ENCODE results near the gene ADGRB2.
A peak's percentile ranks its signal among the peaks of the same experiment; 100 is the strongest.
"Not testable (repeated sequence)": the region's sequence is repeated elsewhere in the genome, so short reads cannot be mapped to it uniquely, and the experiment has no call there.

The ADGRB2 gene

GRCh38 chr1:31707711-31708110 lies 56.4 kb downstream of the ADGRB2 start:
- Histone ChIP-seq H4K91ac (ENCODE audit: low read depth, low read length) (no peak overlapping the region), H2BK120ac (ENCODE audit: insufficient read depth, low read length, poor library complexity) (no peak overlapping the region), H3K9ac (ENCODE audit: low read length) (no peak overlapping the region), H3K4me3 (ENCODE audit: low read depth, low read length) (no peak overlapping the region), H3K9me3 (ENCODE audit: insufficient read depth, low read depth, low read length) (no peaks in the 10 kb centered on the region), H4K8ac (ENCODE audit: low read depth, low read length) (no peak overlapping the region), H2AFZ (ENCODE audit: insufficient read depth, low read length, poor library complexity) (no peak overlapping the region), H3K4me2 (ENCODE audit: low read length) (no peak overlapping the region), H3K18ac (ENCODE audit: low read length) (no peak overlapping the region), H3K4ac (ENCODE audit: low read depth, low read length) (no peak overlapping the region), H3K36me3 (ENCODE audit: control insufficient read depth in 1 of 2, insufficient read depth in 2 of 2, low read length in 2 of 2) (no peaks in the 10 kb centered on the region), H4K12ac (ENCODE audit: low read depth, low read length) (no peak overlapping the region), H3K27me3 (ENCODE audit: insufficient read depth, low read length) (no peaks in the 10 kb centered on the region), H3K79me1 (ENCODE audit: low read length) (peaks cover 26% of the 10 kb centered on the region), H3K23ac (ENCODE audit: low read length) (no peak overlapping the region), H3K14ac (ENCODE audit: low read length) (peak overlapping the region; percentile 5), H2BK12ac (ENCODE audit: low read length) (peak overlapping the region; percentile 78), H2BK5ac (ENCODE audit: low read depth, low read length, poor library complexity) (no peak overlapping the region), H3K27ac (ENCODE audit: low read depth, low read length) (no peak overlapping the region), H2AK5ac (ENCODE audit: low read length) (no peak overlapping the region), H3K79me2 (ENCODE audit: control insufficient read depth, insufficient read depth, low read length, poor library complexity) (peaks cover 7% of the 10 kb centered on the region), H3K4me1 (ENCODE audit: control insufficient read depth in 1 of 2, insufficient read depth in 2 of 2, low read length in 2 of 2) (peaks cover 31 to 44% of the 10 kb centered on the region in 2 experiments)
- peak in 1 of 2 donors; percentile 46 for DNase-seq
- no CpG with 5 or more reads among the region's 5 CpGs for WGBS (ENCODE audit: extremely low coverage, insufficient coverage, insufficient read length)

GRCh38 chr1:31707059-31707600 lies 57.0 kb downstream of the ADGRB2 start:
- not testable (repeated sequence) for H3K4me3 ChIP-seq (ENCODE audit: low read depth, low read length); H3K79me2 ChIP-seq (ENCODE audit: control insufficient read depth, insufficient read depth, low read length, poor library complexity); H3K4me2 ChIP-seq (ENCODE audit: low read length); H2BK5ac ChIP-seq (ENCODE audit: low read depth, low read length, poor library complexity); H3K36me3 ChIP-seq (ENCODE audit: control insufficient read depth in 1 of 2, insufficient read depth in 2 of 2, low read length in 2 of 2); H3K9ac ChIP-seq (ENCODE audit: low read length); H3K9me3 ChIP-seq (ENCODE audit: insufficient read depth, low read depth, low read length); H3K27me3 ChIP-seq (ENCODE audit: insufficient read depth, low read length); H2AK5ac ChIP-seq (ENCODE audit: low read length); H3K14ac ChIP-seq (ENCODE audit: low read length); H2AFZ ChIP-seq (ENCODE audit: insufficient read depth, low read length, poor library complexity); H3K18ac ChIP-seq (ENCODE audit: low read length); H3K4ac ChIP-seq (ENCODE audit: low read depth, low read length); DNase-seq; H3K23ac ChIP-seq (ENCODE audit: low read length); H4K8ac ChIP-seq (ENCODE audit: low read depth, low read length); H4K12ac ChIP-seq (ENCODE audit: low read depth, low read length); H3K27ac ChIP-seq (ENCODE audit: low read depth, low read length); H2BK120ac ChIP-seq (ENCODE audit: insufficient read depth, low read length, poor library complexity)
- Histone ChIP-seq H3K4me1 (ENCODE audit: control insufficient read depth in 1 of 2, insufficient read depth in 2 of 2, low read length in 2 of 2) (peaks cover 30 to 43% of the 10 kb centered on the region in 2 experiments), H2BK12ac (ENCODE audit: low read length) (peak overlapping the region; percentile 11), H4K91ac (ENCODE audit: low read depth, low read length) (peak overlapping the region; percentile 21), H3K79me1 (ENCODE audit: low read length) (peaks cover 29% of the 10 kb centered on the region)
- WGBS (ENCODE audit: extremely low coverage, insufficient coverage, insufficient read length): no CpG with 5 or more reads among the region's 4 CpGs

- Histone ChIP-seq H3K27me3 (ENCODE audit: insufficient read depth, low read length) (no peaks in the 10 kb centered on the region), H3K4me1 (ENCODE audit: control insufficient read depth in 1 of 2, insufficient read depth in 2 of 2, low read length in 2 of 2) (peaks cover 34 to 46% of the 10 kb centered on the region in 2 experiments), H2AFZ (ENCODE audit: insufficient read depth, low read length, poor library complexity) (no peak overlapping the region), H3K4me2 (ENCODE audit: low read length) (no peak overlapping the region), H3K4ac (ENCODE audit: low read depth, low read length) (no peak overlapping the region), H3K4me3 (ENCODE audit: low read depth, low read length) (peak overlapping the region; percentile 5), H3K27ac (ENCODE audit: low read depth, low read length) (no peak overlapping the region), H2AK5ac (ENCODE audit: low read length) (no peak overlapping the region), H3K14ac (ENCODE audit: low read length) (no peak overlapping the region), H3K79me1 (ENCODE audit: low read length) (peaks cover 35% of the 10 kb centered on the region), H4K91ac (ENCODE audit: low read depth, low read length) (peak overlapping the region; percentile 57), H3K18ac (ENCODE audit: low read length) (no peak overlapping the region), H2BK12ac (ENCODE audit: low read length) (no peak overlapping the region), H4K12ac (ENCODE audit: low read depth, low read length) (no peak overlapping the region), H4K8ac (ENCODE audit: low read depth, low read length) (no peak overlapping the region), H3K23ac (ENCODE audit: low read length) (no peak overlapping the region), H3K9ac (ENCODE audit: low read length) (no peak overlapping the region), H2BK120ac (ENCODE audit: insufficient read depth, low read length, poor library complexity) (no peak overlapping the region), H3K36me3 (ENCODE audit: control insufficient read depth in 1 of 2, insufficient read depth in 2 of 2, low read length in 2 of 2) (peaks cover 0 to 5% of the 10 kb centered on the region in 2 experiments), H3K79me2 (ENCODE audit: control insufficient read depth, insufficient read depth, low read length, poor library complexity) (peaks cover 7% of the 10 kb centered on the region), H3K9me3 (ENCODE audit: insufficient read depth, low read depth, low read length) (no peaks in the 10 kb centered on the region), H2BK5ac (ENCODE audit: low read depth, low read length, poor library complexity) (no peak overlapping the region)
- WGBS (ENCODE audit: extremely low coverage, insufficient coverage, insufficient read length): no CpG with 5 or more reads among the region's 15 CpGs
- DNase-seq: no peak
Measured at GRCh38 chr1:31706384-31707058, 57.6 kb downstream of the ADGRB2 start.

GRCh38 chr1:31705080-31705866 lies 58.9 kb downstream of the ADGRB2 start:
- Histone ChIP-seq H4K12ac (ENCODE audit: low read depth, low read length) (peak overlapping the region; percentile 23), H3K4me2 (ENCODE audit: low read length) (peak overlapping the region; percentile 29)

More at GRCh38 chr1:31705080-31705866, 58.9 kb downstream of the ADGRB2 start:
- Histone ChIP-seq H2AK5ac (ENCODE audit: low read length) (peak overlapping the region; percentile 60), H3K18ac (ENCODE audit: low read length) (peak overlapping the region; percentile 70), H3K27me3 (ENCODE audit: insufficient read depth, low read length) (no peaks in the 10 kb centered on the region), H3K79me2 (ENCODE audit: control insufficient read depth, insufficient read depth, low read length, poor library complexity) (peaks cover 10% of the 10 kb centered on the region), H2BK120ac (ENCODE audit: insufficient read depth, low read length, poor library complexity) (peak overlapping the region; percentile 72), H3K23ac (ENCODE audit: low read length) (no peak overlapping the region), H2AFZ (ENCODE audit: insufficient read depth, low read length, poor library complexity) (peak overlapping the region; percentile 50), H2BK5ac (ENCODE audit: low read depth, low read length, poor library complexity) (peak overlapping the region; percentile 78), H4K8ac (ENCODE audit: low read depth, low read length) (peak overlapping the region; percentile 72), H4K91ac (ENCODE audit: low read depth, low read length) (peak overlapping the region; percentile 88), H2BK12ac (ENCODE audit: low read length) (peak overlapping the region; percentile 34), H3K9ac (ENCODE audit: low read length) (no peak overlapping the region), H3K27ac (ENCODE audit: low read depth, low read length) (peak overlapping the region; percentile 65), H3K14ac (ENCODE audit: low read length) (peak overlapping the region; percentile 72), H3K9me3 (ENCODE audit: insufficient read depth, low read depth, low read length) (no peaks in the 10 kb centered on the region), H3K4ac (ENCODE audit: low read depth, low read length) (no peak overlapping the region), H3K36me3 (ENCODE audit: control insufficient read depth in 1 of 2, insufficient read depth in 2 of 2, low read length in 2 of 2) (peaks cover 3 to 5% of the 10 kb centered on the region in 2 experiments), H3K4me3 (ENCODE audit: low read depth, low read length) (no peak overlapping the region), H3K79me1 (ENCODE audit: low read length) (peaks cover 45% of the 10 kb centered on the region), H3K4me1 (ENCODE audit: control insufficient read depth in 1 of 2, insufficient read depth in 2 of 2, low read length in 2 of 2) (peaks cover 46 to 58% of the 10 kb centered on the region in 2 experiments)
- no CpG with 5 or more reads among the region's 23 CpGs for WGBS (ENCODE audit: extremely low coverage, insufficient coverage, insufficient read length)
- DNase-seq: peak; percentile 54 to 84
